SKM-1 (cell line): ENCODE data around the gene ADCY4.
"Not testable (repeated sequence)": the region's sequence is repeated elsewhere in the genome, so short reads cannot be mapped to it uniquely, and the experiment has no call there.

Experiments
- DNase-seq: peaks from one replicate; lab custom pipeline; 2025; ENCODE audit not compliant: unreplicated experiment; lab: John Stamatoyannopoulos, UW

The ADCY4 gene

GRCh38 chr14:24366721-24367513, 32.0 kb upstream of the ADCY4 start:
- no peak for DNase-seq

- DNase-seq = no peak
Observed at GRCh38 chr14:24366413-24366720, 31.5 kb upstream of the ADCY4 start.

DNA sequence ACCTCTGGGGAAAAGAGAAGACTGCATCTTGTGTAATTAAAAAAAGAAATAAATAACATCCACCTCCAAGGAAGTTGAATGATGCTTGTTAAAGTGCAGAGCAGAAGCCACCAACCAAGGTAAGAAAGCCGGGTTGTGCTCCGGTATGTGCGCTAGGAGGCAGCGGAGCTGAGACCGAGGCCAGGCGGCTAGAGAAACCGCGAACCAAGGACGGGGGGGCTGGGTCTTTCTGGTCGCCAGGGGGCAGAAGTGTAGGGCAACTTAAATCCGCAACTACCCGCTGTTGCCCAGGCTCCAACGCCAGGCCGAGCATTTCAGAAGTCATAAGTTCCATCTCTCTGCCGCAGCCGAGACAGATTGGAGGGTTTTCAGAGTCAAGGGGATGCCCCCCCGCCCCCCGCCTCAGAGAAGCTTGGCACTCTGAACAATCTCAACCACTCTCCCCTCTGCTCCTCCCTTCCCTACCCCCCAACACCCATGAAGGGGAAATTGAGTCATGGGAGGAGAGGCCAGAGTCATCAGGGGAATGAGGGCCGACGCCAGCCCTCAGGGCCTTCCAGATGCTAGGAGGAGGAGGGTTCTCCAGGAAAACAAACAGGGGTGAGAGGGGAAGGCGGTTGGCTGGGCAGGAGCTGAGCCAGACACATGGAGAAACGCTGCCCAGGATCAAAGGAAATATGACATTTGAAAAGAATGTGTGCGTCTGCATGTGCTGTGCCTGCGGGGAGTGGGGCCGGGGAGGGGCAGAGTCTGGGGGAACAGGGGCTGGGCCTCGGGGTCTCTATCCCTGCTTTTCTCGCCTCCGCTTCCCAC, 30.9 kb upstream of the ADCY4 start:
- no peak for DNase-seq

- no peak for DNase-seq
Observed at GRCh38 chr14:24364841-24365240, 30.0 kb upstream of the ADCY4 start.

DNA sequence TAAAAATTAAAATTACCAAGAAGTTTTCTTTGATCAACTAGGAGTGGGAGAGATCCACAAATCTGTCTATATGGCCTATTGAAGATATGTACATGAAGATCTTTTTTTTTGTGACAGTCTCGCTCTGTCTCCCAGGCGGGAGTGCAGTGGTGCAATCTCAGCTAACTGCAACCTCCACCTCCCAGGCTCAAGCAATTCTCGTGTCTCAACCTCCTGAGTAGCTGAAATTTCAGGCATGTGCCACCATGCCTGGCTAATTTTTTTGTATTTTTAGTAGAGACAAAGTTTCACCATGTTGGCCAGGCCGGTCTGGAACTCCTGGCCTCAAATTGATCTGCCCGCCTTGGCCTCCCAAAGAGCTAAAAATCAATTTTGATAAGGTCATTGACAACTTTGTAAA, 28.5 kb upstream of the ADCY4 start:
- DNase-seq = no peak

GRCh38 chr14:24362241-24362960, 27.5 kb upstream of the ADCY4 start:
- DNase-seq = no peak

- DNase-seq = no peak
Observed at GRCh38 chr14:24361326-24361725, 26.5 kb upstream of the ADCY4 start.

DNA sequence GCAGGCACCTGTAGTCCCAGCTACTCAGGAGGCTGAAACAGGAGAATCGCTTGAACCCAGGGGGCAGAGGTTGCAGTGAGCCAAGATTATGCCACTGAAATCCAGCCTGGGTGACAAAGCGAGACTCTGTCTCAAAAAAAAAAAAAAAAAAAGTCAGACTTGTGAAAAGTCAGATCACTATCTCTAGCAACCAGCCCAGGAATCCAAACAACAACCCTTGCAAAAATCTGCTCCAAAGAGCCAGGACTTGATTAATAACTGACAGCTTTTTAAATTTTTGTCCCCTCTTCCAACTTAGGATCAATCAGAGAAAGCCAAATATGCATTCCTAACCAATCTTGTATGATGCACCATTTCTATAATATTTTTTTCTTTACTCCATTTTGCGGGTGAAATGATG, 25.4 kb upstream of the ADCY4 start:
- DNase-seq = no peak

GRCh38 chr14:24356208-24356607, 21.3 kb upstream of the ADCY4 start:
- DNase-seq = no peak

GRCh38 chr14:24355009-24355408, 20.1 kb upstream of the ADCY4 start:
- no peak for DNase-seq

DNA sequence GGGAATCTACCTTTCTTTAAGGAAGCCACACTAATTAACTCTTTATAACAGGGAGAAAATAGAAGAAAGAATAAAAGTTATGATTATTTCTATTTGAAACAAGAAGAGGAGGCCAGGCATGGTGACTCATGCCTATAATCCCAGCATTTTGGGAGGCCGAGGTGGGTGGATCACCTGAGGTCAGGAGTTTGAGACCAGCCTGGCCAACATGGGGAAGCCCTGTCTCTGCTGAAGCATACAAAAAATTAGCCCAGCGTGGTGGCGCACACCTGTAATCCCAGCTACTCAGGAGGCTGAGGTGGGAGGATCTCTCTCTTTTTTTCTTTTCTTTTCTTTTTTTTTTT, 19.6 kb upstream of the ADCY4 start:
- DNase-seq = not testable (repeated sequence)

DNA sequence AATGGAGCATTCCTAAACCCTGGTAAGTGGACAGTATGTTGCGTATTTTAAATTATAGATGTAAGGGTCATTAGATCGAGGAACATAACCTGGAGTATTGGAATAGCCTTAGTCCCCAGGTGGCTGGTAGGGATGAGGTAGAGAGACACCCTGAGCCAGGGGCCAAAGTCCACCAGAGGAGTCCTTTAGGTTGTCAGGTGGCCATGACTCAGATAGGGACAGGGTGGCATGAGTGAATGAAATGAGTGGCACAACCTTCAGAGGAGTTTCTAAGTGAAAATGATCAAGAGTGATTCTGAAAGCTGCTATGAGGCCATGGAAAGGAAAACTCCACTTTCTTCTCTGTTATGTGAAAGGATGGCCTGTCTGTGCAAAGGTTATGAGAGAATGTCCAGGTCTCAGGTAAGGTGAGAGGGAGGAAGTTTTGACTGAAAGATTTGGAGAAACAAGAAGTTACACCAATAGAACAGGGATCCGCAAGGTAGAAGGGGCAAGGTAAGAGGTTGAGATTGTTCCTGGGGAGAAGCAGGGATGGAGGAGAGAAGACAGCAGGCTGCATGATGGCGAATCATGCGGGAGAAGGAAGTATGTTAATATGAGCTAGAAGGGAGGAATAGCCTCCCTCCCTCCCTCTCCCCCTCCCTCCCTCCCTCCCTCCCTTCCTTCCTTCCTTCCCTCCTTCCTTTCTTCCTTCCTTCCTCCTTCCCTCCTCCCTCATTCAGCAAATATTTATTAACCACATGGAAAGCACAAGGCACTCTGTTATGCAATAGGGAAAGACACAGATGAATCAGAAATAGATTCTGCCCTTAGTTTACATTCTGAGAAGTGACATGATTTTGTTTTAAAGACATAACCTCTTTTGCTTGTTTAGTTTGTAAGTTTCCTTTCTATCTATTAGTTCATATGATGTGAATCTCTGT, 18.9 kb upstream of the ADCY4 start:
- DNase-seq = no peak

DNA sequence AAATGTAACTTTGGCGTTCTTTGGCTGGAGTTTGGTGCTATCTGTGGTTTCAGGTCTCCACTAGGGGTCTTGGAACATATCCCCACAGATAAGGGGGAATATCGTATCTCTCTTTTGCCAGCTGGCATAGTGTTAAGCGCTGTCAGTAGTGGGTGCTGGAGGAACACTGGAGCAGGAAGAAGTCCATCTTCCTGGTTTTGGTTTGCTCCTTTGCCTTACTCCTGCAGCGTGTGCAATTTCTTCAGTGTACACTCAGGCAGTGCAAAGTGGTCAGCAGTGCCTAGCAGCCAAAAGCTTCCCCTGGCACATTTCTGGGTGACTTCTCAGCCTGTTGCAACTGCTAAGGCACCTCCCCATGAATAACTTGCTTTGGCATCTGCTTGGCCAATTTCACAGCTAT, 16.6 kb upstream of the ADCY4 start:
- DNase-seq = no peak

DNA sequence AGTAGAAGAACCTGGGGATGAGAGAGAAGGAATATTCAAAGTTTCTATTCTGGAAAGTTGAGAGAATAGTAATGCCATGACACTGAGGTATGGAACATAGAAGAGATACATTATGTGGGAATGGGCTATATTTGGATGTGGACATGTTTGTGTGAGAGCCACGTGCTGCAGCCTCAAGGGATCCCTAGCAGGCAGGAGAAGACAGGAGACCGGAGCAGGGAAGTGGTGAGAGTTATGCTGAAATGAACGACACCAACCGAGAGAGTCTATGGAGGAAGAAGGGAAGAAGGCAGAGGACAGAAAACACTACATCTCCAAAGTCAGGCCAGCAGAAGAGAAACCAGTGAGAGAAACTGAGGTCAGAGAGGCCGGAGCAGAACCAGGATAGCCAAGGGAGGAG, 14.9 kb upstream of the ADCY4 start:
- DNase-seq = no peak

GRCh38 chr14:24348186-24348585, 13.3 kb upstream of the ADCY4 start:
- DNase-seq = no peak

DNA sequence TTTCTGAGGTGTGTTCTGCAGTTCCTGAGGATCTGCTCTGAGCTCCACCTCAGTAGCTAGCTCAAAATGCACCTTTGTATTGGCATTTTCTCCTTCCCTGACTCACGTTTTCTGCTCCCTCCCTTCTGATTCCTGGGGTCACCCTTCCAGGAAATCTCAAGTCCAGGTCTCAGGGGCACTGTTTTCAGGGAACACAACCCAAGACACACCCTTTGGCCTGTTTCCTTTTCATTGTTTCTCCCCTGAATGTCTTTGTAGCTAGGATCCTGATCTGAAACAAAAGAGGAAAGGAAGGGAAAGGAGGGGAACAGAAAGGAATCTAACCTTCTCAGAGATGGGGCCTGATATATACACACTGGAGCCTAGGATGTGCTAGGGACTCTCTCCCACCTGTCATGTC, 12.3 kb upstream of the ADCY4 start:
- DNase-seq = no peak

- no peak for DNase-seq
Observed at GRCh38 chr14:24343795-24344660, 9.2 kb upstream of the ADCY4 start.

DNA sequence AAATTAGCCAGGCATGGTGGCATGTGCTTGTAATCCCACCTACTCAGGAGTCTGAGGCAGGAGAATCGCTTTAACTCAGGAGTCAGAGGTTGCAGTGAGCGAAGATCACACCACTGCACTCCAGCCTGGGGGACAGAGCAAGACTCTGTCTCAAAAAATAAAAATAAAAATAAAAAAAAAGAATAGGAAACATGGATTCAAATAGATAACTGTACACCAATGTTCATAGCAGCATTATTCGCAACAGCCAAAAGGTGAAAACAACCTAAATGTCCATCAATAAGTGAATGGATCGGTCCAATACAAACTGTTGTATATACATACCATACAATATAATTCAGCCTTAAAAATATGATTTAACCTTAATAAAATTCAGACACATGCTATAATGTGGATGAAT, 8.0 kb upstream of the ADCY4 start:
- DNase-seq = no peak

DNA sequence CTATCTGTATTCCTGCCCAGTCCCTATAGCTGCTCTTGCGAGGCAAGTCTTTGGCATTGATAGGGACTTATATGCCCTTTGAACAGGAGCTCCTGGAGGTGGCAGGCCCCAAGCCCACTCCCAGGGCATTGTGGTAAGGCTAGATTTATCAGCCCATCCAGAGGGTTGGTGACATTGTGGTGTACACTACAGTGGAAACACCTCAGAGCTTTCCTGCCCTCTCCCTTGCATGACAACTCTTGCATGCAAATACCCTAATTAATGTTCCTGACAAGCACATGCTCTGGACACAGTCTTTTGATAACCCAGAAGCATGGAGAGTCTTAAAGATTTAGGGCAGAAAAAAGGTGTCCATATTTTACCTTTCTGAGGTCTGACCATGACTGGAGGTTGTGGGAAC, 5.7 kb upstream of the ADCY4 start:
- DNase-seq = no peak
